Body of pancreas (tissue), 4 donors: Measurements from ENCODE around the gene TBC1D4. TPM values are rescaled to one million over a fixed set of nuclear protein-coding genes. Genes with fewer than 3 reads are reported as not detected.

ENCODE experiments used
- ATAC-seq: fragments of 150-250 bp; one replicate; pipeline ENCODE4 v1.9.1; 2016
- DNase-seq, 4 donors: peaks; one replicate each; pipeline ENCODE4 v3.0.0-alpha.2; 2019
- H3K27ac ChIP-seq, 4 donors: fragments of 200-600 bp; sonication (generic); 1 replicate in 3 of 4; 2 replicates in 1 of 4; pipeline versions ENCODE4 v1.5.1 to v1.6.1; 2016 to 2019; ENCODE audit warnings: mild to moderate bottlenecking in 1 of 4, mixed read lengths in 1 of 4, moderate library complexity in 1 of 4
- H3K27me3 ChIP-seq, 2 donors: fragments of 200-600 bp; sonication (generic); one replicate each; pipeline ENCODE4 v1.6.0; 2016; ENCODE audit warnings: mild to moderate bottlenecking in 1 of 2
- H3K36me3 ChIP-seq, 2 donors: fragments of 200-600 bp; sonication (generic); replicated peaks in 1 of 2; 2 replicates each; pipeline ENCODE4 v1.5.1; 2016; ENCODE audit warnings: low read depth in 2 of 2; ENCODE audit not compliant: insufficient read depth in 1 of 2
- H3K4me1 ChIP-seq: fragments of 200-600 bp; sonication (generic); one replicate; pipeline ENCODE4 v1.6.0; 2016
- H3K4me3 ChIP-seq, 2 donors: fragments of 200-600 bp; sonication (generic); 1 replicate in 1 of 2; 2 replicates in 1 of 2; pipeline ENCODE4 v1.5.1; 2016 to 2019
- H3K9me3 ChIP-seq, 3 donors: fragments of 200-600 bp; sonication (generic); 1 replicate in 2 of 3; 2 replicates in 1 of 3; pipeline ENCODE4 v1.5.1; 2016
- POLR2A ChIP-seq, 3 donors: fragments of 450-650 bp; IDR thresholded peaks; one replicate each; pipeline ENCODE4 v1.6.1; 2016; ENCODE audit warnings: antibody characterized with exemption in 3 of 3, mild to moderate bottlenecking in 2 of 3
- WGBS, 2 donors: methylation state at CpG; one replicate each; pipeline ENCODE4 v1.1.5; 2017; 5-methylcytosine and 5-hydroxymethylcytosine counted together
- intact Hi-C: fragments of 100-400 bp; cut with DNase I; formaldehyde crosslinking; loops from one replicate; pipeline ENCODE4 v1.15.1; 2023
- total RNA-seq, 2 donors: library from RNA; depleted of rRNA; stranded (reverse); fragments of >200 nt; gene quantifications; one replicate each; pipeline ENCODE4 v1.1.0, GENCODE V29; 2016
- TF ChIP-seq, protein P1 (sequence below), 7 experiments: fragments of 450-650 bp in 4 of 7; fragments of 200-600 bp in 3 of 7; sonication (generic) in 3 of 7; IDR thresholded peaks; one replicate each; pipeline ENCODE4 v1.5.1; 2016 to 2019; ENCODE audit warnings: antibody characterized with exemption in 7 of 7

The TBC1D4 gene
- total RNA-seq, 2 donors from 2014 or later: 28.3 to 29.7 TPM

DNA sequence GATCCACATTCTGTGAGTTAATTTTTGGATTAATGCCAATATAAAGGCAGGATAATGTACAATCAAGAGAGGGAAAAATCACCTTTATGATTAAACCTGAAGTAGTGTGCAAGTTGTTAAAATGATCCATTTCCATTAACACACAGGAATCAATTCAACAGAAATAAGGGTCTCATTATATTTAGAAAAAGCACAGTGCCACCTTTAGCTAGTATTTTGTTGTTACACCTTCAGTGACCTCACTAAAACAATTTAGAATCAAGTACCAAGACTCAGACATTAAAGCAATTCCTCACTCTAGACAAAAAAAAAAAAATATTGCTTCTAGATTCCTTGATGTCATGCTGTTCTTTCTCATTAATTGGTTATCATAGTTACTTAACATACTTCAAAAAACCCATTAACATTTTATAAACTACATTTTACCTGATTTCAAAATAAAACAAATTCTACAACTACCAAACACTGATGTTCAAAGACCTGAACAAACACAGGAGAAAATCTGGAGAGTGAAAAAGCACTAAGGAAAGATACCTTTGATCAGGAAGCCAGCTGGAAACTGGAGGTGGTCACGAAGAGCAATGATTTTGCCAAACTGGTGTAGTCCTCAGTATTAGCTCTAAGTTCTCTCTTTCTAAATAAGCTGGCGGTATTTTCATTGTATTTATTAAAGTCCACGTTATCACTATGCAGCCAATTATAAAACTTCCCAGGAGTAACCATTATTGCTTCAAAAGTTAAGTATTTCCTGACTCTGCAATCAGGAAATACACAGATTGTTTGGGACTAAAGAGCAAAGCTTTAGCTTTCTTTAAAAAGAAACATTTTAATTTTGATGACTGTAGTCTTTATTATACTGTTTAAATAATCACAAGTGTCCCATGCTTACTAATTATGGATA lies 115.3 kb downstream of the TBC1D4 start:
- DNase-seq (no peak), ATAC-seq (no peak)
- H3K9me3 ChIP-seq: no peaks in the 10 kb centered on the region
- peaks cover 16% of the 10 kb centered on the region for H3K4me1 ChIP-seq
- intact Hi-C loops: no loop called here
- H3K27me3 ChIP-seq: no peaks in the 10 kb centered on the region
- H3K27ac ChIP-seq: peak overlapping the region in 1 of 4 donors; percentile 3
- no peaks in the 10 kb centered on the region for H3K36me3 ChIP-seq
- no peak overlapping the region for H3K4me3 ChIP-seq
- TF ChIP-seq POLR2A (IDR thresholded peaks at IDR 0.05): no peak
- TF ChIP-seq, protein P1, sequence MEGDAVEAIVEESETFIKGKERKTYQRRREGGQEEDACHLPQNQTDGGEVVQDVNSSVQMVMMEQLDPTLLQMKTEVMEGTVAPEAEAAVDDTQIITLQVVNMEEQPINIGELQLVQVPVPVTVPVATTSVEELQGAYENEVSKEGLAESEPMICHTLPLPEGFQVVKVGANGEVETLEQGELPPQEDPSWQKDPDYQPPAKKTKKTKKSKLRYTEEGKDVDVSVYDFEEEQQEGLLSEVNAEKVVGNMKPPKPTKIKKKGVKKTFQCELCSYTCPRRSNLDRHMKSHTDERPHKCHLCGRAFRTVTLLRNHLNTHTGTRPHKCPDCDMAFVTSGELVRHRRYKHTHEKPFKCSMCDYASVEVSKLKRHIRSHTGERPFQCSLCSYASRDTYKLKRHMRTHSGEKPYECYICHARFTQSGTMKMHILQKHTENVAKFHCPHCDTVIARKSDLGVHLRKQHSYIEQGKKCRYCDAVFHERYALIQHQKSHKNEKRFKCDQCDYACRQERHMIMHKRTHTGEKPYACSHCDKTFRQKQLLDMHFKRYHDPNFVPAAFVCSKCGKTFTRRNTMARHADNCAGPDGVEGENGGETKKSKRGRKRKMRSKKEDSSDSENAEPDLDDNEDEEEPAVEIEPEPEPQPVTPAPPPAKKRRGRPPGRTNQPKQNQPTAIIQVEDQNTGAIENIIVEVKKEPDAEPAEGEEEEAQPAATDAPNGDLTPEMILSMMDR (IDR thresholded peaks at IDR 0.05): peak in 1 of 7 experiments; percentile 7
- WGBS, 2 donors: 28 to 29% methylated on average over 3 of the region's 3 CpGs

DNA sequence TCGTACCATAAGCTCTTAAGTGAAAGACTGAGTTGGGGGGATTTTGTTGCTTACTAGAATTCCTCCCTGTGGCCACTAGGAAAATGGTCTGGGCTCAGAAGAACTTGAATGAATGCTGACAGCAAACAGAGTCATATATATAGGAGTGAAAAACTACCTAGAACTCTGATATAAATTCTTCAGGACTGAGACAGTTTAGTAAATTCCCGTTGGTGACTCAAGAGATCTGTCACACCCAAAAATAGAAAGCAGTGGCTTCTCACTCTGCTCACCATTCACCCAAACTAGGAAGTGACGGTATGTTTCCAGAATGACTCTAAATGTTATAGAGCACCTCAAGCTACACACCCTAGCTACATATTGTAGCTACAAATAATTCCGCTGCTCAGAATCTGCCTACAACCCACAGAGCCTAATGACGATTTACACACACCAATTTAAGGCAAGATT lies 116.2 kb downstream of the TBC1D4 start:
- TF ChIP-seq POLR2A (IDR thresholded peaks at IDR 0.05): no peak
- TF ChIP-seq, protein P1 (IDR thresholded peaks at IDR 0.05): no peak
- Histone ChIP-seq H3K4me1 (peaks cover 16% of the 10 kb centered on the region), H3K27ac (no peak overlapping the region), H3K36me3 (no peaks in the 10 kb centered on the region), H3K27me3 (no peaks in the 10 kb centered on the region), H3K9me3 (no peaks in the 10 kb centered on the region), H3K4me3 (no peak overlapping the region)
- DNase-seq: no peak
- ATAC-seq: peak; percentile 24
- intact Hi-C loops: no loop called here
- 74 to 77% methylated on average over 5 of the region's 5 CpGs for WGBS, 2 donors

DNA sequence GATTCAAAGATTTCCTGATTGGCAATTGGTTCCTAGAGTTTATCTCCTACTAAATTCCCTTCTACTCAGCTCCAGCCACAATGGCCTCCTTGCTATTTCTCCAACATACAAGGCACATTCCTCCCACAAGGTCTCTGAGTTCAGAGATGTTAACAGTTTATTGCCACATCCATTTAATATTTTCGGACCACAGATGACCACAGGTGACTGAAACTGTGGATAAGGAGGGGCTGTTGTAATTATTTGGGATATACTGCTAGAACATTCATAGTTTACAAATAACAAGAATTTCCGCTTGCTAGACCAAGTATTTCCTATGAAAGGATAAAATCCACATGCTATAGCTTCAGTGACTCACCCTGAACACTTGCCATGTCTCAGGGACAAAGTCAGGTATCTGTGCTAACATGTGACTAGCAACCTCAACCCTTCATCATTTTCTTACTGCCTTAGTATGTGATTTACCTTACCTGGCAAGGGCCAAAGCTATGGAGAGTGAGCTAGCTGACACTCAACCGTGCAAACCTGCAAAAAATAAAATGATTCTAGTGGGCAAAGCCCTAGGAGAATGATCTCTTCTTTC lies 117.7 kb downstream of the TBC1D4 start:
- intact Hi-C loops: no loop called here
- no peak overlapping the region for H3K4me3 ChIP-seq
- no peaks in the 10 kb centered on the region for H3K36me3 ChIP-seq
- no peak overlapping the region for H3K27ac ChIP-seq
- H3K9me3 ChIP-seq: no peaks in the 10 kb centered on the region
- no peaks in the 10 kb centered on the region for H3K27me3 ChIP-seq
- TF ChIP-seq, protein P1 (IDR thresholded peaks at IDR 0.05): no peak
- TF ChIP-seq POLR2A (IDR thresholded peaks at IDR 0.05): no peak
- WGBS, 2 donors: 91 to 92% methylated on average over 3 of the region's 3 CpGs
- peaks cover 16% of the 10 kb centered on the region for H3K4me1 ChIP-seq
- no peak for ATAC-seq
- DNase-seq: no peak

DNA sequence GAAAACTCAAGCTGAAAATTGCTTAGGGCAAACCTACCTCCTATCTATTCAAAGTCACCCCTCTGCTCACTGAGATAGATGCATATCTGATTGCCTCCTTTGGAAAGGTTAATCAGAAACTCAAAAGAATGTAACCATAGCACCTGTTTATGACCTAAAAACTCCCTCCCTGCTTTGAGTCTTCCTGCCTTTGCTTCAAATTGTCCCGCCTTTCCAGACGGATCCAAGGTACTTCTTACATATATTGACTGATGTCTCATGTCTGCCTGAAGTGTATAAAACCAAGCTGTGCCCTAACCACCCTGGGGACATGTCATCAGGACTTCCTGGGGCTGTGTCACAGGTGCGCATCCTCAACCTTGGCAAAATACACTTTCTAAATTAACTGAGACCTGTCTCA lies 118.6 kb downstream of the TBC1D4 start:
- no peak overlapping the region for H3K4me3 ChIP-seq
- H3K36me3 ChIP-seq: no peaks in the 10 kb centered on the region
- 61 to 63% methylated on average over 3 of the region's 3 CpGs for WGBS, 2 donors
- no peaks in the 10 kb centered on the region for H3K27me3 ChIP-seq
- H3K4me1 ChIP-seq: peaks cover 16% of the 10 kb centered on the region
- no peak for TF ChIP-seq POLR2A (IDR thresholded peaks at IDR 0.05)
- TF ChIP-seq, protein P1 (IDR thresholded peaks at IDR 0.05): no peak
- H3K9me3 ChIP-seq: no peaks in the 10 kb centered on the region
- no peak for ATAC-seq
- DNase-seq: no peak
- H3K27ac ChIP-seq: no peak overlapping the region
- intact Hi-C loops: no loop called here
